ENCODE measurements around the gene BSDC1. TPM values are rescaled to one million over a fixed set of nuclear protein-coding genes. Genes with fewer than 3 reads are reported as not detected.
A peak's percentile ranks its signal among the peaks of the same experiment; 100 is the strongest.

BSDC1 gene
- total and polyA plus RNA-seq, 9 donors, result 54.9 to 107 (median 72.9) TPM

DNA sequence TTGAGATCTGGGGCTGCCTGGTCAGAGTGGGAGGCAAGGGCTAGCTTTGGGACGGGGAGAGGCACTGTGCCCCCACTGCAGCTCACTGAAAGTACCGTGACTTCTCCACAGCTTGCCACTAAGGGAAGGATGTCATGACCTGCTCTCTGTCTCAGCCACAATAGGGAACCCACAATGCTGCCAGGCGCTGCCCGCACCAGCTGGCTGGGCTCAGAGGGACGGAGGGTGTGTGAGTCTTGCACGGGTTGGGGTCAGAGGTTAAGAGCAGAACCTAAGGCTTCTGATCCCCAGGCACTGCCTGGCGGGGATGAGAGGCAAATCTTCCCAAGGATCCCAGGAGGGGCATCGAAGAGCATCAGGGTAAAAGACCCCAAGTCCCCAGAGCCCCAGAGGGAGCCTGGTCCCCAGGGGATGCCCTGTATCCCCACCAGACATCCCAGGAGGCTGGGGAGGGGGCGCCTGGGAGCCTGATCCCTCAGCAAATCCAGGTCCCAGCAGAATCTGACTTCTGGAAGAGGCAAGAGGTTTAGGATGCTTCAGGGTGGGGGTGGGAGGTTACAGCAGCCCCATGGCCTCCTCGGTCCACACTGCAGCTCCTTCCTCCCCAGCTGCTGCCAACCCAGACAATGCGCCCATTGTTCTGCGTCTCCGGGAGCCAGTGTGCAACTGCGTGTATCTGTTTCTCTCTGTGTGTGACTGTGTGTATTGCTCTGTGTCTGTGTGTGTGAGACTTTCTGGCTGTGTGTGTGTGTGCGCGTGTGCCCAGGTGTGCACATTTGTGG, 56.2 kb downstream of the BSDC1 start:
- Histone ChIP-seq H3K27me3 (no peaks in the 10 kb centered on the region), H3K4me3 (no peak overlapping the region), H3K4me1 (ENCODE audit: insufficient read depth) (peaks cover 3% of the 10 kb centered on the region), H3K36me3 (no peaks in the 10 kb centered on the region), H3K27ac (no peak overlapping the region), H3K9me3 (no peaks in the 10 kb centered on the region)
- intact Hi-C loops (cut with DNase I), result loop anchor here in 1 of 4 donors (2.0 kb wide), 1 partner anchor 57 kb away; the partner anchor contains the start of gene BSDC1
- DNase-seq, result peak in 1 of 5 donors; percentile 12
- 80 to 83% (median 83%) methylated on average over 16 of the region's 16 CpGs for WGBS, 3 donors
- no peak for TF ChIP-seq EP300 (IDR thresholded peaks at IDR 0.05)
- TF ChIP-seq POLR2A (IDR thresholded peaks at IDR 0.05), result no peak
- TF ChIP-seq CTCF (IDR thresholded peaks at IDR 0.05), result no peak

GRCh38 chr1:32336963-32337675, 57.1 kb downstream of the BSDC1 start:
- WGBS, 3 donors, result 50 to 66% (median 54%) methylated on average over 8 of the region's 8 CpGs
- peak overlapping the region; percentile 71 to 85 for H3K27ac ChIP-seq
- H3K4me3 ChIP-seq, result no peak overlapping the region
- no peaks in the 10 kb centered on the region for H3K9me3 ChIP-seq
- no peaks in the 10 kb centered on the region for H3K36me3 ChIP-seq
- DNase-seq, result peak in 1 of 5 donors; percentile 44
- no peak for TF ChIP-seq EP300 (IDR thresholded peaks at IDR 0.05)
- TF ChIP-seq CTCF (IDR thresholded peaks at IDR 0.05), result no peak
- TF ChIP-seq POLR2A (IDR thresholded peaks at IDR 0.05), result no peak
- intact Hi-C loops (cut with DNase I), result loop anchor here in 1 of 4 donors (2.0 kb wide), 1 partner anchor 58 kb away; the partner anchor contains the start of gene BSDC1
- no peaks in the 10 kb centered on the region for H3K27me3 ChIP-seq
- peaks cover 3% of the 10 kb centered on the region for H3K4me1 ChIP-seq (ENCODE audit: insufficient read depth)

- Histone ChIP-seq H3K4me3 (peak overlapping the region; percentile 67), H3K27me3 (no peaks in the 10 kb centered on the region), H3K36me3 (no peaks in the 10 kb centered on the region), H3K4me1 (ENCODE audit: insufficient read depth) (peaks cover 3% of the 10 kb centered on the region), H3K9me3 (no peaks in the 10 kb centered on the region), H3K27ac (peak overlapping the region; percentile 85 to 95)
- 13 to 29% (median 16%) methylated on average over 15 of the region's 15 CpGs for WGBS, 3 donors
- no peak for TF ChIP-seq POLR2A (IDR thresholded peaks at IDR 0.05)
- no peak for TF ChIP-seq EP300 (IDR thresholded peaks at IDR 0.05)
- no peak for DNase-seq
- intact Hi-C loops (cut with DNase I), result loop anchor here in 1 of 4 donors (2.0 kb wide), 1 partner anchor 58 kb away; the partner anchor contains the start of gene BSDC1
Observed at GRCh38 chr1:32336591-32336932, 57.7 kb downstream of the BSDC1 start.

GRCh38 chr1:32335790-32336590, 58.3 kb downstream of the BSDC1 start, which contains the start of gene MARCKSL1:
TSS of gene MARCKSL1 (minus strand) at chr1:32336233. CDS start at chr1:32336033, 200 bp downstream.
- WGBS, 3 donors, result 0 to 3% (median 1%) methylated on average over 10 to 91 of the region's 95 CpGs
- Histone ChIP-seq H3K9me3 (no peaks in the 10 kb centered on the region), H3K4me3 (peak within 1 kb of the TSS; percentile 67), H3K27ac (peak within 1 kb of the TSS; percentile 85 to 95), H3K36me3 (no peaks in the 10 kb centered on the region), H3K27me3 (no peaks in the 10 kb centered on the region), H3K4me1 (ENCODE audit: insufficient read depth) (peaks cover 3% of the 10 kb centered on the region)
- no peak for TF ChIP-seq EP300 (IDR thresholded peaks at IDR 0.05)
- peak; percentile 86 for TF ChIP-seq POLR2A (IDR thresholded peaks at IDR 0.05)
- intact Hi-C loops (cut with DNase I), result loop anchor here in 1 of 4 donors (2.0 kb wide), 1 partner anchor 59 kb away; the partner anchor contains the start of gene BSDC1
- peak; percentile 92 to 96 (median 95) for DNase-seq

DNA sequence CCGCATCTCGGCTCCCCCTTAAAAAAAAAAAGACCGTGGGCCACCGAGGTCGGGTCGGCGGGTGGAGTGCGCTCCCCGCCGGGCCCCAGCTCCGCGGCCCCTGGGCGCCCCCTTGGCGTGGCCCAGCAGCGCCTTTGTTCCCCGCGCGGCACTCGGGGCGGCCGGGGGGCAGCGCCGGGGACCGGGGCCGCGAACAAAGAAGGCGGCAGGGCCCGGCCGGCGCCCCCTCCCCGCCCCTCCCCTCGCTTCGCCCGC, 58.8 kb downstream of the BSDC1 start:
- Histone ChIP-seq H3K4me3 (peak overlapping the region; percentile 67), H3K27ac (peak overlapping the region; percentile 85 to 95), H3K36me3 (no peaks in the 10 kb centered on the region), H3K27me3 (no peaks in the 10 kb centered on the region), H3K9me3 (no peaks in the 10 kb centered on the region), H3K4me1 (ENCODE audit: insufficient read depth) (peaks cover 3% of the 10 kb centered on the region)
- intact Hi-C loops (cut with DNase I), result no loop called here
- no peak for TF ChIP-seq POLR2A (IDR thresholded peaks at IDR 0.05)
- no peak for TF ChIP-seq CTCF (IDR thresholded peaks at IDR 0.05)
- TF ChIP-seq EP300 (IDR thresholded peaks at IDR 0.05), result no peak
- no peak for DNase-seq
- WGBS, 3 donors, result 0% methylated on average over 22 to 28 of the region's 34 CpGs

All from ovary (tissue), 9 donors.